ENCODE measurements around the gene BOC. TPM values are rescaled to one million over a fixed set of nuclear protein-coding genes. Genes with fewer than 3 reads are reported as not detected.

The BOC gene
- total RNA-seq, 1 experiment from 2014 or later, result 3.7 TPM

DNA sequence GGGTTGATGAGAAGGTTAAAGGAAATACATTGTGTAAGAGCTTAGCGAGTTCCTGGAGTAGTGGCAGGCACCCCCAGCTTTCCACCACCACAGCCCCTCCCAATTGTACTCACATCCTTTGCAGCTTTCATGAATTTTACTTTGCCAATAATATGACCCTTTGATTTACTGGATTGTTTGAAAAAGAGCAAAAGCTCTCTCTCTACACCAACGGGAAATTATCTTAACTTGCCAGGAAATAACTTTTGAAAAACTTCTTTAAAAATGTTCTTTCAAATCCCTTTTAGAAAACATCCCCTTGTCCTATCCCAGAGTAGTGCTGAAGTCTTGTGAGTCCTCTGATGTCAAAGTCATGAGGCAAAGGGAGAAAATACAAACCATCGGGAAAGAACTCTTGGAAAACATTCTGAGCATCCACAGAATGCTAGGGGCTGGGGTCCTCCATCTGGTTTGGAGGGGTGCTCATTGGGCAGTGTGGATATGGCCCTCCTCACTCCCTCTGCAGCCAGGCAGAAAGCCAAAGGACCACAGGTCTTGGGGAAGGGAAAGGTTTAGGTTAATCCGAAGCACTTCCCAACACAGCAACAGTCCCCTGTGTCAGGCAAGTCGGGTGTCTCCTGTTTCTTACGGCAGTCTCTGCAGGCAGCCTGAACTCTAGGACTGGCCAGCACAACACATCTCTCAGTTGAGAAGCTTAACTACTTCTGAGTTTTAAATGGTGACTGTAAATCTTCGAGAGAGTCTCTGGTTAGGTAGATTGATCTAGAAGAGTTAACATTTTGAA lies 36.5 kb downstream of the BOC start:
- DNase-seq (ENCODE audit: low read depth), result no peak

DNA sequence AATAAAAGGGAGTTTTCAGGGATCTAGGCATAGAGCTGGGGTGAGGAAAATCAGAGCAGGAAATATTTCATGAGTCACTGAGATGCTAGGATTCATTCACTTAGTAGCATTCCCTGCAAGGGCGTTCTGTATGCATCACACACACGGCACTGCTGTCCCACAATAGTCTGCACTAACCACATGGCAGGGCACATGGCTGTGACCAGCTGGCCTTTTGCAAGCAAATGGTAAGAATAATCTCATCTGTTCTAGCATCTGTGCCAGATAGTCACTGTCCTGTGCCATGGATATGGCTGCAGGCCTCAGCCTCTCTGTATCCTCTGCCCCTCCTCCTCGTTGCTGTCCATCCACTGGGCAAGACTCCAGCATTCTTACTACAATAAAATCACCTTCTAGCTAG lies 37.8 kb downstream of the BOC start:
- peak; percentile 96 for DNase-seq (ENCODE audit: low read depth)

DNA sequence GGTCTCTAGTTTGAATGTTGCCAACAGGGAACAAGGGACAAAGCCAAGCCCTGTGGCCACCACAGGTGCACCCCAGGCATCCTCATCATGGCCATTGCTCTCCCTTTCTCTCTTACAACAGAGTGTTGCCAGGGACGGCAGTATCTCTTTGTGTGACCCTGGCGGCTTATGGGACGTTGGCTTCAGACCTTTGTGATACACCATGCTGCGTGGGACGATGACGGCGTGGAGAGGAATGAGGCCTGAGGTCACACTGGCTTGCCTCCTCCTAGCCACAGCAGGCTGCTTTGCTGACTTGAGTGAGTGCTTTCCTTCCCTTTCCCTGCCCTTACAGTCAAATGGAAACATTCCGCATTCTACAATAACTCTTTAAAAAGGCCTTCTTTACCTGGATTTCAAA lies 38.2 kb downstream of the BOC start:
- DNase-seq (ENCODE audit: low read depth), result peak; percentile 21

DNA sequence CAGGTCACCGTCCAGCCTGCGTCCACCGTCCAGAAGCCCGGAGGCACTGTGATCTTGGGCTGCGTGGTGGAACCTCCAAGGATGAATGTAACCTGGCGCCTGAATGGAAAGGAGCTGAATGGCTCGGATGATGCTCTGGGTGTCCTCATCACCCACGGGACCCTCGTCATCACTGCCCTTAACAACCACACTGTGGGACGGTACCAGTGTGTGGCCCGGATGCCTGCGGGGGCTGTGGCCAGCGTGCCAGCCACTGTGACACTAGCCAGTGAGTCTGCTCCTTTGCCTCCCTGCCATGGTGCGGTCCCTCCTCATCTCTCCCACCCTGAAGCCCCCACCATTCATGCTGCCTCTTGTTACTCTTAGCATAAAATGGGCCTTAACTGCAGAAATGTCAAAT lies 39.2 kb downstream of the BOC start:
- DNase-seq (ENCODE audit: low read depth), result no peak

DNA sequence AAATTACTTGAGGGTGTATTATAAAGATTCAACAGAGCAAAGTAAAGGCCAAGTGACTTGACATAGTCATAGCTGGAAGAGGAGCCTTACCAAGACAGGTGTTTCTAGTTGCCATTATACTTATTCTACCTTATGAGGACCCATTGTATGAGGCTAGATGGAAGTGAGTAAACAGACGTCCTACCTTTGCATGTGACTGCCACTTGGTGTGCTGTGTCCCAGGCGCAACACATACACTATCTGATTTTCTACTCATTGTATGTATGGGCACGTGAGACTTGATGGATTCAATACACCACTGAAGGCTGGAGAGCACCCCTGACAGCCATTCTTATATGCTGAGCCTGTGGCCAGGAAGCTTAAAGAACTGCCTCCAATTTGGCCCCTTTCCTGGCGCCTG lies 40.5 kb downstream of the BOC start:
- DNase-seq (ENCODE audit: low read depth), result no peak

DNA sequence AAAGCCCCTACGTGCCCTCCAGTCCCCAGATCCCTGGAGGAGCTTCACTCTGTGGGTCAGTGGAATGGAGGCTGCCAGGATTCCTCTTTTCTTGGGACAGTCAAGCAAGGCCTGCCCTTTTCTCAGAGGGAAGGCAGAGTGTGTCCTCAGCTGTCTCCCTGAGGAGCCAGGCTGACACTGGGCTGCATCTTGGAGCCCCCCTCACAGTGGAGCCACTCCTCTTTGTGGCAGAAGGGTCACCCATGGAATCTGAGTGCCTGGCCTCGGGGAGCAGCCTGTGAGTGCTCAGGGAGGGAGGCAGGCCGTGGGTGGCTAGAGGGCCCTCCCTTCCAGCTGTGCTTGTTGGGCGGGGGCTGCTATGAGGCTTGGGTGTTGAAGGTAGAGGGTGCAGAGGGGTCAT lies 41.2 kb downstream of the BOC start:
- no peak for DNase-seq (ENCODE audit: low read depth)

DNA sequence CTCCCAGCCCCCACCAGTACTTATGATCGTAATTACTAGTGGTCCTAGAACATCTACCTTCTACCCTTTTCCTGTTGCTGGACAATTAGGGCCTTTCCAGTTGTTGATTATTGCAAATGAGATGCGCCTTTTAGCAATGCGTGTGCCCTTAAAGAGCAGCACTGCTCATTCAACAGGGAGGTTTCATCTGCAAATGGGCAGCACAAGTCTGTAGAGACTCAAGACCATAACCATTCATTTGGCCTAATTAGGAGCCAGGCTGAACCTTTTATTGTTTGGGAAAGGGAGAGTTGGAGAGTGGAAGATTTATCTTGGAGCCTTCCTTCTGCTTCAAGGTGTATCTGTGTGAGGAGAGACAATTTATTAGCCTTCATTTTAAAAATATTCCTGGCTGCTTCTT lies 42.3 kb downstream of the BOC start:
- no peak for DNase-seq (ENCODE audit: low read depth)

DNA sequence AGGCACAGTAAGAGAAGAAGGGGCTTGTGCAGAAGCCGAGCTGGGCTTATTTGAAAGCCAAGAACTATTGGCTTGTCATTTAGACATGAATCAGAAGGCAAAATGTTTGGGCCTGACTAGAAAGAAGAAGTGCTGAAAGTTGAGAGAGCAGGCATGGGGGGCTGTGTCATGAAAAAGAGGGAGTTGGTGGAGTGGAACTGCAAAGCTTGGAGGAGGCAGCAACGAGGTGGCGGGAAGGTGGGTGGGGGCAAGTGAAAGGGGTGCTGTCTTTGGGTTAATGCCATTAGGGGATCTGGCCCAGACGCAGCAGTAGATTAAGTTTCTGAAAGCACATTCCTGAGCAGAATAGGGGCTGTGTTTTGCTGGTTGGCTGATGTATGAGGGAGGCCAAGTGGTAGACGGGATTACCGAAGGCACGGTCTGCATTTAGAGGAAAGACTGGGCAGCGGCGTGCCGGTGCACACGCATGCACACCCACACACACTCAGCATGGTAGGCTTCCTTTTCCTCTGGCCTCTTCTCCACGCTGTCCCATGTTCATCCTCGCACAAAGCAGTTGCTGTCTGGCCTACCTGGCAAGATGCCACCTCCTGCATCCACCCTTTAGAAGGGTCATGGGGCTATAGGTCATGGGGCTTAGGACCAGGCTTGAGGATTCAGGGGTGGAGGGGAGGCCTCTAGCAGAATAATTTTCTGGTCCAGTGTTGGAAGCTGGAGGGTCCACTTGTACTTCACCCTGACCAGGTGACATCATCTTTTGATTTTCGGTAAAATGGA lies 43.0 kb downstream of the BOC start:
- no peak for DNase-seq (ENCODE audit: low read depth)

DNA sequence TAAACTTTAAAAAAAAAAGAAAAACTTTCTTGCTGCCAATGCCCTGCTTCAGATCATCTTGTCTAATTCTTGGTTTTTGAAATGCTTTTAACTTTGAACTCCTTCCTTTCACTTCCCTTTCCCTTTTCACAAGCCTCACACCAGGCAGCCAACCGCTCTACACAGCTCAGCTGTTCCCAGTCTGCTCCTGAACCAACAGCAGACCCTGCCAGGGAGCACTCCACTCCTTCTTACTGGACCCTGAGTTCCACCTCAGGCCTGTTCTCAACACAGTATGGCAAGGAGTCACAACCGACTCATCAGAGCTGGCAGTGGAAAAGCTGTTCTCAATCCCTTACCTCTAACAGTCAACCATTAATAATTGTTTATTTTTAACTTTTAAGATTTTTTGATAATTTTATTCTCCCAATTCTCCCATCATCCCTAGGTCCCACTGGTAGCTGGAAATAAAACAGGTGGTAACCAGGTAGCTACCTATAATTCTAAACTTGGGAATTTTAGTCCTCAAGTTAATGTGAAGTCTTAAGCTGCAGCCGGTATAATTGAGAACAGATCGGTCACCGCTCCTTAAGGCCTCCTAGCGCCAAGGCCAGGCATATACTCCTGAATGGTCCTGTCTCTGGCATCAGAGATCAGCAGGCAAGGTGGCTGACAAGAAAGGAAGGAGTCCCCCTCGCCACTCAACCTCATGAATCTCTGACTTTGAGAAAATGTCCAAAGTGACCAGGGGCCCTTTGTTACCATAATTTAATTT lies 43.9 kb downstream of the BOC start:
- DNase-seq (ENCODE audit: low read depth), result peak; percentile 86

DNA sequence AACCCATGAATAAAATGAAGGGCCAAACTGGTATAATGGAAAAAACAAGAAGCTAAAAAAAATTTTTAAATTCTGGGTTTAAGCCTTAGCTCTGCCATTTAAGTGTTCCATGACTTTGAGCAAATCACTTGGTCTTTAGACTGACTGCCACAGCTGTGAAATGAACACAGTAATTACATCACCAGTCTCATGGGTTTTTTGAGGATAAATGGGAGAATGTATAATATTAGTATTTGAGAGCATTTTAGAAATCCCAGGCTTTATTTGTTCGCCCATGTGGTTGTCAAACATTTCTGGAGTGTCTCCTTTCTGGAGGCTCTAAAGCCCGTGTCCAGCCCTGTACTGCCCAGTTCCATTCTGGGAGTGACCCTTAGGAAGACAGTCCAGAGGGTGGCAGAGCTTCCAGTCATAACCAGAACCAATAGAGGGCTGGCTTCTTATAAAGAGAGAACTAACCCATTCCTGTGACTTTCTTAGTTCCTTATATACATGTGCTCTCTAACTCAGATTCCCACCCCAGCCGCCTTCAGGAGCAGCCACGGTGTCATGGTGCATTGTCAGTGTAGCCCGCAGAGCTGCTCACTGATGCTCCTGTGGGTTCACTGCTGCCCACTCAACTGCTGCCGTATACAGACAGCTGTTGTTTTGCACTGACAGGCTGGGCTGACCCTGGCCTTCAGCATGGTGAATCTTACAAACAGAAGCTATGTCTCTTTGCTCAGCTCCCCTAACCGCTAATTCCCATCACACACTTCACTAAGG lies 44.7 kb downstream of the BOC start:
- DNase-seq (ENCODE audit: low read depth), result peak; percentile 79

DNA sequence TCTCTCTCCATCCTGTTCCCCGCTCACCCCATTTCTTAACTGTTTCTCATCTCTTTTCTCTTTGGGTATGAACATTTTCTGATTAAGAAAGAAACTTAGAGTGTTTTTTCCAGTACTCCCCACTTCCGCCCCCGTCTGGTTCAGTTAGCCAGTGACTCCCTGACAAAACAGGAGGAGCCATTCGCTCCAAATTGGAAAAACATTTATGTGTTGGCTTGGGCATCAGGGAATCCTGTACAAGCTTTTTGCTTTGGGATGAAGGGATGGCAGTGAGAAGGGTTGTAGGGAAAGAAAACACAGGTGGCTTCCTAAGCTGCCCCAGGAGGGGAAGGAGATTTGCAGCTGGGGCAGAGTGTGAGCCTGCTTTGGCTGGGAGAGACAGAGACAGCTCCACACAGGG lies 47.0 kb downstream of the BOC start:
- DNase-seq (ENCODE audit: low read depth), result no peak

DNA sequence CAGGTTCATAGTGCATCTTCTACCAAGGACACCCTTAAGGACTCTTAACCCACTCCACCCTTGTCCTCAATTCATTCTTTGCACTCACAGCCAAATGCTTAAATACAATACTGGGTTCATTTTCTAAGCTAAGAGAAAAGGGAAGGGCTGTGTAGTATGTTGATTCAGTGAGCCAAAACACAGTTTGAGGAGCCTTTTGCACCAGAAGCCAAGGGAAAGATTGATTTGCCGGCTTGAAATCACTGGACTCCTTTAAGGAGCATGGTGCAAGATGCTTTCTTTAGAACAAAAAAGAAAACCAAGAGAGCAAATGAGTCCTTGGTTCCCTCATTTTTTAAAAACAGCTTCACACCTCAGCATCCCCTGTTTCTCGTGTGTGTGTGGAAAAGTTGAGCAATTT lies 47.8 kb downstream of the BOC start:
- no peak for DNase-seq (ENCODE audit: low read depth)

DNA sequence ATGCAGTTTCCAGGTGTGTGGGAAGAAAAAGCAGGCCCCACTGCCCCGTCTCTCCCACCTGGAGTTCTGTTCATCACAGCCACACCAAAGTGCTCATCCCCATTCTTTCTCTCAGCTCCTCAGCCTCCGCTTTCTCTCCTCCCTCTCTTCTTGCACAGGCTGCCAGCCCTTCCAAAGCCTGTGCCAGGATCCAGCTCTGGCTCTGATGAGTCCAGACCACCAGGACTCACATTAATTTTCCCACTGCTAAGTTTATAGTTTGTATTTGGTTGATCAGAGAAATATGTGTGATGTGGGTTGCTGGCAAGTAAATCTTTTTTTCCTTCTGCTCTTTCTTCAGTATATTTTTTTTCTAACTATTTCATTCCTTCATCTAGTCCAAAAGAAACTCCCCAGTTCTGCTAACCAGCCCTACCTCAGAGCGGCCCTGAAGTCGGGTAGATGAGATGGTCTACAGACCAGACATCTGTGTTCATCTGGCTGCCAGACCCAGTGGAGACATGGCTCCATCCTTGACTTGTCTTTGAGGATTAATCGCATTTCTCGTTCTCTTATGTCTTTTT lies 49.8 kb downstream of the BOC start:
- no peak for DNase-seq (ENCODE audit: low read depth)

DNA sequence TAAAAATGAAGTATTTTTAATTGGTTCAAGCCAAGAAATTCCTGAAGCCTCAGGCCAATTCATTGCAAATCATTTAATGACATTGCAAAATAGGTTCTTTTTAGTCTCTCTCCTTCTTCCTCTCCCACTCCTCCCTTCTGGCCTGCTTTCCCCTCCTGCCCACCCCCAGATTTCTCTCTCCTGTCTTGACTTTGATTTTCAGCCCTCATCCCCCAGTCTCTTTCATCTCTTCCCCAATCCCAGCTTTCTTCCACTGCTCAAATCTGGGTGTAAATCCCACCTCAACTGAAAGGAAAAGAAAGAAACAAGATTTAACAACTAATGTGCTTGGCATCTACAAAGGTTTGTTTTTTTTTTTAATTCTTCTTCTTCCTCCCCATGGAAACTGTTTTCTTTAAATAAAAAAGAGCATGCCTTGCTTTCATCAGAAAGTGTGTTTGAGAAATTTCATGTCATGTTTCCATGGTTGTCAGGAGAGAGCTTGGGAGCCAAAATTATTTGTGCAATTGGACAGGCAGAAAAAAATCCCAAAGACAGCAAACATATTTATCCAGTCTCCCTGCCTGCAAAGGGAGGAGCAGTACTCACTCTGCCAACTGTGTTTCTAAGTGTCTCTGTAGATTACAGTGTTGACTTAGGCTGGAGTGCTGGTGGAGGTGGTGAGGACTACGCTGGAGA lies 50.4 kb downstream of the BOC start:
- DNase-seq (ENCODE audit: low read depth), result no peak

DNA sequence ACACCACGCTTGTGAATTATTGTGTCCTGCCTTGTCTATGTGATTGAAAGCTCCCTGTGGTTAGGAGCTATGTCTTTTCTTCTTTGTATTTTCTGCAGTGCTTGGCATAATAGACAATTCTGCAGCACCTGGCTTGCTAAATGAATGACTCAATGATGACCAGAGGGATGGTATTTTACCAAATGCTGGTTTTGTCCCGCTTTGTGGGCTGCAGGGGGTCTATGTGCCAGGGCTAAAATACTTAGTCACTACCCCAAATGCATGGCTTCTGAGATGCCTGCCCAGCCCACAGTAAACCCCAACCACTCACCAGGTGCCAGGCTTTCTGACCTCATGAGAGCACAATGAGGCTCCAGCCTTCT lies 50.9 kb downstream of the BOC start:
- peak; percentile 87 for DNase-seq (ENCODE audit: low read depth)

DNA sequence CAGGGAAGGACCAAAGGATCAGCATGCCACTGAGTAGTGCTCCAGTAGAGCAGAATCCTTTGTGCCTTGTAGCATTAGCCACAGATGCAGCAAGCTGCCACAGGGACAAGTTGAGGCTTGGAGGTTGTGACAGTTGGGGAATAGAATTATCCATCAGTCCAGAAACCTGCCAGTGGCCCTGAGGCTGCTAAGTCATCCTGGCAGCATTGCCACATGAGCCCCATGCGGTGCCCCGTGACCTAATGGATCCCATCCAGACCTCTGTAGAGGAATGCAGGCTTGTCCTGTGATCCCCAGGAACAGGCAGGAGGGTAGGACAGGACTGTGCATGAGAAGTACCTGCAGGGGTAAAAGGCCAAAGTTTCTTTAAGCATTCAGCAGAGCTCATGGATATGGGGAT lies 51.7 kb downstream of the BOC start:
- DNase-seq (ENCODE audit: low read depth), result no peak

DNA sequence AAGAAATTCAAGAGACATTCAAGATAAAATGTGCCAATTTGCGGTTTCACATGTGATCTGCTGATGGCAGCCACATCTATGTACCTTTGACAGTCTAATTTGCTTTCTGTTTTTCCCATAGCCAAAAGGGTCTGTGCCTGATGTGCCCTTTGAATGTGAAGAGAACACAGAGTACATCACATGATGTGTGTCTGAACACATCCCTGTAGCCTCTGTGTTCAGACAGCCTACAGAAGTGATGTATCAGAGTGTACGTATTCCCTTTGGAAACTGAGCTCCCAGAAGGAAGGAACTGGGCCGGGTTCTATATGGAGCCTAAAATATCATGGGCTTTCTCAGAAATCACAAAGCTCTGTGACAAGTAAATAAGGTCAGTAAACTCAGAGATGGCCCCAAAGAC lies 52.4 kb downstream of the BOC start:
- DNase-seq (ENCODE audit: low read depth), result no peak

DNA sequence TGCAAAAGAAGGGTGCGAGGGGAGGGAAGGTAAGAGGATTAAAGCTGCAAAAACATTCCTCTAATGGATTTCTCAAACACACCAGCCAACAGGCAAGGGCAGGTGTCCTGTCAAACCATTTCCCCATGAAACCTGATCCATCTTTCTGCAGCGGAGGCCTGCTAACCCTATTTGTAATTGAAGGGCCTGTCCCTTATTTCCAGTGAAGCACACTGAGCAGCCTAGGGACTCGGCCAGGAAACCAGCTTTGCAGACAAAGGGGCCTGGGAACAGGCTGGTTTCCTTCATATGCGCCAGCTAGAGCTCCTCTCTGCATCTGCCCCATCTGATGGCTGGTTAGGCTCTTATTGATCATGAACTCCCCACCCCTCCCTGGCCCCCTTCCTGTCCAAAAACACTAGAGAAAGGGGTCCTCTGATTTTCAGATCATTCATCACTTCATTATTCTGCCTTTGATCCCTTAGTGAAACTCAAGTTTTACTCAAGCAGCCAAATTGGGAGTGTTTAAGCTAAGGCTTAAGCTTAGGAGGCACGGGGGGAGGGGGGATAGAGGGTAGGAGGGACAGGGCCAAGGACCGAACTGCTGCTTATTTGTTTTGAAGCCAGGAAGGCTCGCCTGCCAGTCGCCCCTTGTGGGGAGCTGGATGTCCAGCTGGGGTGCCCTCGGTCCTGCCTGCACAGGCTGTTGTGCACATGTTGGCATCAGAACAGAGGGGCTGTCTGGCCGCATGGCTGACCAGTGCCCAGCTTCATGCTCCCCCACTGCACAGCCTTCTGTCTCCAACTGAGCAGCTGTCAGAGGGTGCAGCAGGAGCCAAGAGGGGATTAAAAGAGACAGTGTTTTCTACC lies 53.1 kb downstream of the BOC start:
- DNase-seq (ENCODE audit: low read depth), result peak; percentile 28

DNA sequence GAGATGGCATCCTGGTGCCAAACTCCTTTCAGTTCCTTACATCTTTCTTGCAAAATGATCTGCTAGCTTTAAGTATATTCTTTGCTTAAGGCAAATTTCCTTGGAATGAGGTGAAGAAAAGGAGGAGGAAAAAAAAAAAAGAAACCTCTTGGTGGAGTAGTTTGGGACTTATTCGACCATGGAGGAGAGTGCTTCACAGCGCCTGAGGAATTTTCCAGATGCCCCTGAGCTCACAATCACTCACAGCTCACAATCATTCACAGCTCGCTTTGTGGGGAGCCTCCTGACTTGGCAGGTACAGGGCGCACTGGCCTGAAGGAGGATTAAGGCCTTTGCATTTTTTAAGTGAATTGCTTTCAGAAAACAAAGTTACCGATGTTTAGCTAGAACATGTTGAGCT lies 53.9 kb downstream of the BOC start:
- no peak for DNase-seq (ENCODE audit: low read depth)

DNA sequence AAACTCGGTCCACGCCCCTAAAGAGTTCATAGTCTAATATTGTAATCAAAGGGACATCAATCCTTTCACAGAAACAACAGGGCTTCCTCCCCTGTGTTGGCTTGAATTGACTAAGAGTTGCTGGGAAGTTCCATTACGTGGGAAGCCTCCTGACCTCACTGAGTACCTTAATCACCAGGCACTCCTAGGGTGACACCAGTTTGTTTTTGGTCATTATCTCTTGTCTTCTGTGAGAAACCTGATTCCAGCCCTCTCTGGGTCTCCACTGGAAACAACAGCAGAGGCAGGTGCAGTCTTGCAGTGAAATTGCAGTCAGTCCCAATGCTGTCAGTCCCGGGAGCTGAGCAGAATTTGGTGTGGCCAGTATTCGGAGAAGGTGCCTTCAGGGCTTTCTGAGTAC lies 55.4 kb downstream of the BOC start:
- no peak for DNase-seq (ENCODE audit: low read depth)

Measured in LHCN-M2 (cell line).